ENCODE measurements around the gene CEACAM19.

DNA sequence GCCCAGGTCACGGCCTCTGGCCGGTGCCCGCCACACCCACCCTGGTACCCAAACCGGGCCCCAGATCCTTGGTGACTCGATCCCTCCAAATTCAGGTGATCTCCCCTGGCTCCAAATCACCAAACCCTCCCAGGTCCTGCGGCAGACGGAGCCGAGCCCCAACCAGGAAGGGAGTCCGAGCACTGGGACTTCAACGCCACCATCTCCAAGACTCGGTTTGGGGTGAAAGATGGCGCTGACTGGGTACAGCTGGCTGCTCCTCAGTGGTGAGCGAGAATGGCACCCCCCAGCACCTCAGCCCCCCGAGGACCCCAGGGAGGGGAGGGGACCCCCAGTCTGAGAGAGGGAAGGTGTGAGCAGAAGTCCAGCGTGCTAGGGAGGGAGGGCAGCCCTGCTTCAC, 29.9 kb downstream of the CEACAM19 start:
- TF ChIP-seq, protein P1, sequence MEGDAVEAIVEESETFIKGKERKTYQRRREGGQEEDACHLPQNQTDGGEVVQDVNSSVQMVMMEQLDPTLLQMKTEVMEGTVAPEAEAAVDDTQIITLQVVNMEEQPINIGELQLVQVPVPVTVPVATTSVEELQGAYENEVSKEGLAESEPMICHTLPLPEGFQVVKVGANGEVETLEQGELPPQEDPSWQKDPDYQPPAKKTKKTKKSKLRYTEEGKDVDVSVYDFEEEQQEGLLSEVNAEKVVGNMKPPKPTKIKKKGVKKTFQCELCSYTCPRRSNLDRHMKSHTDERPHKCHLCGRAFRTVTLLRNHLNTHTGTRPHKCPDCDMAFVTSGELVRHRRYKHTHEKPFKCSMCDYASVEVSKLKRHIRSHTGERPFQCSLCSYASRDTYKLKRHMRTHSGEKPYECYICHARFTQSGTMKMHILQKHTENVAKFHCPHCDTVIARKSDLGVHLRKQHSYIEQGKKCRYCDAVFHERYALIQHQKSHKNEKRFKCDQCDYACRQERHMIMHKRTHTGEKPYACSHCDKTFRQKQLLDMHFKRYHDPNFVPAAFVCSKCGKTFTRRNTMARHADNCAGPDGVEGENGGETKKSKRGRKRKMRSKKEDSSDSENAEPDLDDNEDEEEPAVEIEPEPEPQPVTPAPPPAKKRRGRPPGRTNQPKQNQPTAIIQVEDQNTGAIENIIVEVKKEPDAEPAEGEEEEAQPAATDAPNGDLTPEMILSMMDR (IDR thresholded peaks at IDR 0.05): no peak
- TF ChIP-seq EZH2 (IDR thresholded peaks at IDR 0.05): no peak
